ENCODE data around the gene PTPRH. TPM values are rescaled to one million over a fixed set of nuclear protein-coding genes. Genes with fewer than 3 reads are reported as not detected.

Gene PTPRH
- total RNA-seq, 1 experiment from 2014 or later = 0.17 TPM

- Histone ChIP-seq H3K4me3 (ENCODE audit: low read depth, low read length, poor library complexity, severe bottlenecking) (no peak overlapping the region), H3K36me3 (ENCODE audit: insufficient read depth, low read length, poor library complexity, severe bottlenecking) (peaks cover 16% of the 10 kb centered on the region), H3K27ac (ENCODE audit: low read depth, low read length, poor library complexity, severe bottlenecking) (no peak overlapping the region), H3K27me3 (replicated peaks; ENCODE audit: insufficient read depth, low read depth, low read length, poor library complexity) (no peaks in the 10 kb centered on the region), H3K9me3 (ENCODE audit: low read depth, low read length, poor library complexity, severe bottlenecking) (no peaks in the 10 kb centered on the region), H3K4me1 (ENCODE audit: insufficient read depth, low read length, poor library complexity, severe bottlenecking) (no peaks in the 10 kb centered on the region)
- TF ChIP-seq EZH2 (IDR thresholded peaks at IDR 0.05; ENCODE audit: borderline replicate concordance, low read depth, low read length, poor library complexity, severe bottlenecking) (no peak), CTCF (conservative IDR thresholded peaks at IDR 0.05; ENCODE audit: low read depth, low read length) (no peak)
- POLR2A ChIA-PET (ENCODE audit: low non-redundant PET) = no interaction called here
- DNase-seq (ENCODE audit: low spot score) = no peak
- no TSS peak for BruUV-seq (replicated peaks)
- intact Hi-C loops (cut with micrococcal nuclease; ENCODE audit: unreplicated experiment) = no loop called here
- CTCF ChIA-PET = no interaction called here
These were observed 18.1 kb upstream of the PTPRH start for GRCh38 chr19:55227241-55228014.

- intact Hi-C loops (cut with micrococcal nuclease; ENCODE audit: unreplicated experiment) = no loop called here
- H3K9me3 ChIP-seq (ENCODE audit: low read depth, low read length, poor library complexity, severe bottlenecking) = no peaks in the 10 kb centered on the region
- H3K4me3 ChIP-seq (ENCODE audit: low read depth, low read length, poor library complexity, severe bottlenecking) = no peak overlapping the region
- DNase-seq (ENCODE audit: low spot score) = no peak
- no TSS peak for BruUV-seq (replicated peaks)
- no peak for TF ChIP-seq CTCF (conservative IDR thresholded peaks at IDR 0.05; ENCODE audit: low read depth, low read length)
- TF ChIP-seq EZH2 (IDR thresholded peaks at IDR 0.05; ENCODE audit: borderline replicate concordance, low read depth, low read length, poor library complexity, severe bottlenecking) = no peak
- peaks cover 11% of the 10 kb centered on the region for H3K36me3 ChIP-seq (ENCODE audit: insufficient read depth, low read length, poor library complexity, severe bottlenecking)
- H3K4me1 ChIP-seq (ENCODE audit: insufficient read depth, low read length, poor library complexity, severe bottlenecking) = no peaks in the 10 kb centered on the region
- CTCF ChIA-PET = no interaction called here
- no peaks in the 10 kb centered on the region for H3K27me3 ChIP-seq (replicated peaks; ENCODE audit: insufficient read depth, low read depth, low read length, poor library complexity)
- no peak overlapping the region for H3K27ac ChIP-seq (ENCODE audit: low read depth, low read length, poor library complexity, severe bottlenecking)
- POLR2A ChIA-PET (ENCODE audit: low non-redundant PET) = no interaction called here
These were observed 17.5 kb upstream of the PTPRH start for GRCh38 chr19:55226788-55227187.

GRCh38 chr19:55226273-55226672 is 17.0 kb upstream of the PTPRH start:
- no peak overlapping the region for H3K4me3 ChIP-seq (ENCODE audit: low read depth, low read length, poor library complexity, severe bottlenecking)
- H3K9me3 ChIP-seq (ENCODE audit: low read depth, low read length, poor library complexity, severe bottlenecking) = no peaks in the 10 kb centered on the region
- BruUV-seq (replicated peaks) = no TSS peak
- DNase-seq (ENCODE audit: low spot score) = no peak
- ChIA-PET CTCF (no interaction called here), POLR2A (ENCODE audit: low non-redundant PET) (no interaction called here)
- TF ChIP-seq CTCF (conservative IDR thresholded peaks at IDR 0.05; ENCODE audit: low read depth, low read length) (no peak), EZH2 (IDR thresholded peaks at IDR 0.05; ENCODE audit: borderline replicate concordance, low read depth, low read length, poor library complexity, severe bottlenecking) (no peak)
- no peaks in the 10 kb centered on the region for H3K27me3 ChIP-seq (replicated peaks; ENCODE audit: insufficient read depth, low read depth, low read length, poor library complexity)
- H3K36me3 ChIP-seq (ENCODE audit: insufficient read depth, low read length, poor library complexity, severe bottlenecking) = peaks cover 6% of the 10 kb centered on the region
- H3K27ac ChIP-seq (ENCODE audit: low read depth, low read length, poor library complexity, severe bottlenecking) = no peak overlapping the region
- H3K4me1 ChIP-seq (ENCODE audit: insufficient read depth, low read length, poor library complexity, severe bottlenecking) = no peaks in the 10 kb centered on the region
- intact Hi-C loops (cut with micrococcal nuclease; ENCODE audit: unreplicated experiment) = no loop called here

Data from A673 (cell line).